T-helper 1 cell treated with Interleukin-12 subunit alpha and Interleukin-12 subunit beta and Interleukin-4 antibody, amounts not matched to agents 30 μg/mL and 1 μg/mL, for 36 hours (primary cell): ENCODE measurements around the gene DMD.

Experiments used
- H3K27ac Mint-ChIP-seq: one replicate; pipeline ENCODE4 v1.8.0; 2021; ENCODE audit warnings: mild to moderate bottlenecking, mixed read lengths
- H3K27me3 Mint-ChIP-seq: one replicate; pipeline ENCODE4 v1.8.0; 2021; ENCODE audit warnings: low read depth, mixed read lengths
- H3K36me3 Mint-ChIP-seq: one replicate; pipeline ENCODE4 v1.8.0; 2021; ENCODE audit warnings: low read depth, mixed read lengths
- H3K4me1 Mint-ChIP-seq: one replicate; pipeline ENCODE4 v1.8.0; 2021; ENCODE audit warnings: low read depth, mixed read lengths
- H3K4me3 Mint-ChIP-seq: one replicate; pipeline ENCODE4 v1.8.0; 2021; ENCODE audit warnings: mild to moderate bottlenecking, moderate library complexity, mixed read lengths
- H3K9me3 Mint-ChIP-seq: one replicate; pipeline ENCODE4 v1.8.0; 2021; ENCODE audit warnings: mixed read lengths

The DMD gene

GRCh38 chrX:32614707-32615106, 596.6 kb downstream of the DMD start:
- Mint-ChIP-seq H3K9me3 (peaks cover 3% of the 10 kb centered on the region), H3K27me3 (no peaks in the 10 kb centered on the region), H3K4me1 (no peaks in the 10 kb centered on the region), H3K4me3 (no peak overlapping the region), H3K27ac (no peak overlapping the region), H3K36me3 (no peaks in the 10 kb centered on the region)

GRCh38 chrX:32599156-32599555, 612.2 kb downstream of the DMD start:
- no peak overlapping the region for H3K27ac Mint-ChIP-seq
- H3K27me3 Mint-ChIP-seq, result no peaks in the 10 kb centered on the region
- H3K4me1 Mint-ChIP-seq, result no peaks in the 10 kb centered on the region
- H3K4me3 Mint-ChIP-seq, result no peak overlapping the region
- H3K36me3 Mint-ChIP-seq, result no peaks in the 10 kb centered on the region
- H3K9me3 Mint-ChIP-seq, result no peaks in the 10 kb centered on the region

GRCh38 chrX:32598707-32599106, 612.6 kb downstream of the DMD start:
- no peak overlapping the region for H3K27ac Mint-ChIP-seq
- no peak overlapping the region for H3K4me3 Mint-ChIP-seq
- H3K27me3 Mint-ChIP-seq, result no peaks in the 10 kb centered on the region
- no peaks in the 10 kb centered on the region for H3K36me3 Mint-ChIP-seq
- no peaks in the 10 kb centered on the region for H3K9me3 Mint-ChIP-seq
- no peaks in the 10 kb centered on the region for H3K4me1 Mint-ChIP-seq

GRCh38 chrX:32597777-32598176, 613.6 kb downstream of the DMD start:
- Mint-ChIP-seq H3K27me3 (no peaks in the 10 kb centered on the region), H3K4me1 (no peaks in the 10 kb centered on the region), H3K27ac (no peak overlapping the region), H3K36me3 (no peaks in the 10 kb centered on the region), H3K4me3 (no peak overlapping the region), H3K9me3 (no peaks in the 10 kb centered on the region)

- no peaks in the 10 kb centered on the region for H3K27me3 Mint-ChIP-seq
Observed at GRCh38 chrX:32592786-32593185, 618.6 kb downstream of the DMD start.

GRCh38 chrX:32591589-32591988, 619.8 kb downstream of the DMD start:
- Mint-ChIP-seq H3K36me3 (no peaks in the 10 kb centered on the region), H3K27me3 (no peaks in the 10 kb centered on the region), H3K4me1 (no peaks in the 10 kb centered on the region), H3K4me3 (no peak overlapping the region), H3K27ac (no peak overlapping the region), H3K9me3 (no peaks in the 10 kb centered on the region)

More at GRCh38 chrX:32592786-32593185, 618.6 kb downstream of the DMD start:
- Mint-ChIP-seq H3K9me3 (no peaks in the 10 kb centered on the region), H3K4me1 (no peaks in the 10 kb centered on the region), H3K27ac (no peak overlapping the region), H3K4me3 (no peak overlapping the region), H3K36me3 (no peaks in the 10 kb centered on the region)

GRCh38 chrX:32582729-32583128, 628.6 kb downstream of the DMD start:
- H3K4me1 Mint-ChIP-seq, result no peaks in the 10 kb centered on the region

GRCh38 chrX:32576885-32577284, 634.5 kb downstream of the DMD start:
- no peak overlapping the region for H3K27ac Mint-ChIP-seq
- H3K4me3 Mint-ChIP-seq, result no peak overlapping the region
- no peaks in the 10 kb centered on the region for H3K9me3 Mint-ChIP-seq
- no peaks in the 10 kb centered on the region for H3K27me3 Mint-ChIP-seq
- no peaks in the 10 kb centered on the region for H3K4me1 Mint-ChIP-seq
- no peaks in the 10 kb centered on the region for H3K36me3 Mint-ChIP-seq

More at GRCh38 chrX:32582729-32583128, 628.6 kb downstream of the DMD start:
- no peaks in the 10 kb centered on the region for H3K9me3 Mint-ChIP-seq
- no peaks in the 10 kb centered on the region for H3K36me3 Mint-ChIP-seq
- H3K4me3 Mint-ChIP-seq, result no peak overlapping the region
- no peaks in the 10 kb centered on the region for H3K27me3 Mint-ChIP-seq
- no peak overlapping the region for H3K27ac Mint-ChIP-seq

- Mint-ChIP-seq H3K9me3 (no peaks in the 10 kb centered on the region), H3K4me3 (no peak overlapping the region), H3K36me3 (no peaks in the 10 kb centered on the region), H3K4me1 (no peaks in the 10 kb centered on the region), H3K27ac (no peak overlapping the region), H3K27me3 (no peaks in the 10 kb centered on the region)
Observed at GRCh38 chrX:32572644-32573043, 638.7 kb downstream of the DMD start.

GRCh38 chrX:32571579-32571978, 639.8 kb downstream of the DMD start:
- no peaks in the 10 kb centered on the region for H3K36me3 Mint-ChIP-seq
- no peaks in the 10 kb centered on the region for H3K27me3 Mint-ChIP-seq
- no peak overlapping the region for H3K4me3 Mint-ChIP-seq
- no peak overlapping the region for H3K27ac Mint-ChIP-seq
- H3K4me1 Mint-ChIP-seq, result no peaks in the 10 kb centered on the region
- peaks cover 2% of the 10 kb centered on the region for H3K9me3 Mint-ChIP-seq

GRCh38 chrX:32562261-32562660, 649.1 kb downstream of the DMD start:
- Mint-ChIP-seq H3K4me3 (no peak overlapping the region), H3K36me3 (no peaks in the 10 kb centered on the region), H3K27me3 (no peaks in the 10 kb centered on the region), H3K27ac (no peak overlapping the region), H3K4me1 (no peaks in the 10 kb centered on the region), H3K9me3 (peaks cover 4% of the 10 kb centered on the region)

GRCh38 chrX:32545101-32545500, 666.2 kb downstream of the DMD start:
- H3K9me3 Mint-ChIP-seq, result no peaks in the 10 kb centered on the region
- H3K36me3 Mint-ChIP-seq, result no peaks in the 10 kb centered on the region
- no peak overlapping the region for H3K27ac Mint-ChIP-seq
- no peak overlapping the region for H3K4me3 Mint-ChIP-seq
- H3K27me3 Mint-ChIP-seq, result no peaks in the 10 kb centered on the region
- no peaks in the 10 kb centered on the region for H3K4me1 Mint-ChIP-seq

- Mint-ChIP-seq H3K4me3 (no peak overlapping the region), H3K27ac (no peak overlapping the region), H3K27me3 (no peaks in the 10 kb centered on the region)
Observed at GRCh38 chrX:32538554-32538953, 672.8 kb downstream of the DMD start.

GRCh38 chrX:32533848-32534247, 677.5 kb downstream of the DMD start:
- no peak overlapping the region for H3K4me3 Mint-ChIP-seq
- no peaks in the 10 kb centered on the region for H3K9me3 Mint-ChIP-seq
- no peaks in the 10 kb centered on the region for H3K27me3 Mint-ChIP-seq
- H3K27ac Mint-ChIP-seq, result no peak overlapping the region
- no peaks in the 10 kb centered on the region for H3K36me3 Mint-ChIP-seq
- no peaks in the 10 kb centered on the region for H3K4me1 Mint-ChIP-seq

More at GRCh38 chrX:32538554-32538953, 672.8 kb downstream of the DMD start:
- no peaks in the 10 kb centered on the region for H3K4me1 Mint-ChIP-seq
- no peaks in the 10 kb centered on the region for H3K36me3 Mint-ChIP-seq
- H3K9me3 Mint-ChIP-seq, result no peaks in the 10 kb centered on the region

GRCh38 chrX:32532262-32532661, 679.1 kb downstream of the DMD start:
- Mint-ChIP-seq H3K9me3 (no peaks in the 10 kb centered on the region), H3K27ac (no peak overlapping the region), H3K27me3 (no peaks in the 10 kb centered on the region), H3K4me1 (no peaks in the 10 kb centered on the region), H3K4me3 (no peak overlapping the region), H3K36me3 (no peaks in the 10 kb centered on the region)

GRCh38 chrX:32530802-32531403, 680.4 kb downstream of the DMD start:
- H3K9me3 Mint-ChIP-seq, result no peaks in the 10 kb centered on the region
- H3K4me1 Mint-ChIP-seq, result no peaks in the 10 kb centered on the region
- no peak overlapping the region for H3K27ac Mint-ChIP-seq
- H3K36me3 Mint-ChIP-seq, result no peaks in the 10 kb centered on the region
- H3K27me3 Mint-ChIP-seq, result no peaks in the 10 kb centered on the region
- H3K4me3 Mint-ChIP-seq, result no peak overlapping the region
